Heart left ventricle (tissue), 13 donors: Measurements from ENCODE around the gene TCFL5.

Experiments
- POLR2A ChIP-seq, 2 donors: fragments of 450-650 bp; IDR thresholded peaks; one replicate each; pipeline ENCODE4 v1.6.1; 2017; ENCODE audit warnings: antibody characterized with exemption in 2 of 2, mild to moderate bottlenecking in 2 of 2, moderate library complexity in 2 of 2
- TF ChIP-seq, protein P1 (sequence below), 12 donors: fragments of 200-600 bp; sonication (generic) in 4 of 12; IDR thresholded peaks; one replicate each; pipeline versions ENCODE4 v1.5.0 to v1.8.0; 2018 to 2022; ENCODE audit warnings: antibody characterized with exemption in 12 of 12, mild to moderate bottlenecking in 5 of 12
- donor health status: ischemic (EF 13 %, LVEDD 7.1; RV severe dilation, severe dysfunction).
- donor health status: DM: no; HTN: yes; CAD: no.
- donor health status: DM: no; HTN: no; CAD: no.
- donor health status: ischemic (EF 25% LVEDD 6.9; RV normal size, moderate dysfunction).
- donor health status: ischemic (EF 25% LVEDD 5.7; RV mildly dilated, moderate dysfunction).
- donor health status: ischemic (EF 35%, LVEDD 5.7; RV mildly dilated, moderate dysfunction).
- donor health status: nonischemic (EF 11% LVEDD 7.7; RV severe dilation, severe dysfunction).
- donor health status: DM: yes; HTN: yes; CAD: no.
- donor health status: PGD.
- donor health status: ischemic (EF 29% LVEDD 5.4; RV normal size, mild dysfunction).
- donor health status: nonischemic (EF 23%, LVEDD 6.1; RV moderate dilation, normal function).

- TF ChIP-seq, protein P1, sequence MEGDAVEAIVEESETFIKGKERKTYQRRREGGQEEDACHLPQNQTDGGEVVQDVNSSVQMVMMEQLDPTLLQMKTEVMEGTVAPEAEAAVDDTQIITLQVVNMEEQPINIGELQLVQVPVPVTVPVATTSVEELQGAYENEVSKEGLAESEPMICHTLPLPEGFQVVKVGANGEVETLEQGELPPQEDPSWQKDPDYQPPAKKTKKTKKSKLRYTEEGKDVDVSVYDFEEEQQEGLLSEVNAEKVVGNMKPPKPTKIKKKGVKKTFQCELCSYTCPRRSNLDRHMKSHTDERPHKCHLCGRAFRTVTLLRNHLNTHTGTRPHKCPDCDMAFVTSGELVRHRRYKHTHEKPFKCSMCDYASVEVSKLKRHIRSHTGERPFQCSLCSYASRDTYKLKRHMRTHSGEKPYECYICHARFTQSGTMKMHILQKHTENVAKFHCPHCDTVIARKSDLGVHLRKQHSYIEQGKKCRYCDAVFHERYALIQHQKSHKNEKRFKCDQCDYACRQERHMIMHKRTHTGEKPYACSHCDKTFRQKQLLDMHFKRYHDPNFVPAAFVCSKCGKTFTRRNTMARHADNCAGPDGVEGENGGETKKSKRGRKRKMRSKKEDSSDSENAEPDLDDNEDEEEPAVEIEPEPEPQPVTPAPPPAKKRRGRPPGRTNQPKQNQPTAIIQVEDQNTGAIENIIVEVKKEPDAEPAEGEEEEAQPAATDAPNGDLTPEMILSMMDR (IDR thresholded peaks at IDR 0.05) = no peak
- TF ChIP-seq POLR2A (IDR thresholded peaks at IDR 0.05) = no peak
Observed at GRCh38 chr20:62830251-62830650, 31.4 kb downstream of the TCFL5 start.
